ENCODE results near the gene SLC34A3.

The SLC34A3 gene

GRCh38 chr9:137278721-137279711 is 48.3 kb downstream of the SLC34A3 start:
- DNase-seq, result no peak

DNA sequence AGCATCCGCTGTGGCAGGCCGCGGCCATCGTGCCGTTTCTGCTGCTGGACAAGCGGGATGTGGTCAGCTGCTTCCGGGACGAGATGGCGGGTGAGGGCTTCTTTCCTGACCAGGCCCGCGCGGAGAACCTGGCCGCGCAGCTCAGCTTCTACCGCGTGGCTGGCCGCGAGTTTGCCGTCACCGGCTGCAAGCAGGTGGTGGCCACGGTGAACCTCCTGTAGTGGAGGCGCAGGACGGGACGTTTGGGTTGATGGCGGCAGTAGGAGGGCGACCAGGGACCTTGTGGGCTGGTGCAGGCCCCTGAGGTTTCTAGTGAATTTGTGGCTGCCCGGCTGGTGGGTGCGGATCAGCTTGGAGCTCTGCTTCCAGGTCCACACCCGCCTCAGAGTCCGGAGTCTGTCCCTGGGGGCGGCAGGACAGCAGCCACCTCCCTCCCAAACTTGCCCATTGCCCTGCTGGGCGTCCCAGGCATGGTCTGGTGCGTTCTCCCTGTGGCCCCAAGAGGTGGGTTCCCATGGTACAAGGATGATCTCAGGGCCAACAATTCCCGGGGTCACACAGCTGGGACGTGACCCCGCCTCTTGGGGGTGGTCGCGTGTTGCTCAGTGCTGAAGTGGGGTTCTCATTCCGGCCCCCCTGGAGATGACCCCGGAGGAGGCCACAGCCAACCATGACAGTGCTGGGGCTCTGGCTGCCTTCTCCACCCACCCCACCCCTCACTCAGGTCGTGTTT is 49.2 kb downstream of the SLC34A3 start:
- no peak for DNase-seq

- DNase-seq, result no peak
Measured at GRCh38 chr9:137280474-137281344, 50.0 kb downstream of the SLC34A3 start.

DNA sequence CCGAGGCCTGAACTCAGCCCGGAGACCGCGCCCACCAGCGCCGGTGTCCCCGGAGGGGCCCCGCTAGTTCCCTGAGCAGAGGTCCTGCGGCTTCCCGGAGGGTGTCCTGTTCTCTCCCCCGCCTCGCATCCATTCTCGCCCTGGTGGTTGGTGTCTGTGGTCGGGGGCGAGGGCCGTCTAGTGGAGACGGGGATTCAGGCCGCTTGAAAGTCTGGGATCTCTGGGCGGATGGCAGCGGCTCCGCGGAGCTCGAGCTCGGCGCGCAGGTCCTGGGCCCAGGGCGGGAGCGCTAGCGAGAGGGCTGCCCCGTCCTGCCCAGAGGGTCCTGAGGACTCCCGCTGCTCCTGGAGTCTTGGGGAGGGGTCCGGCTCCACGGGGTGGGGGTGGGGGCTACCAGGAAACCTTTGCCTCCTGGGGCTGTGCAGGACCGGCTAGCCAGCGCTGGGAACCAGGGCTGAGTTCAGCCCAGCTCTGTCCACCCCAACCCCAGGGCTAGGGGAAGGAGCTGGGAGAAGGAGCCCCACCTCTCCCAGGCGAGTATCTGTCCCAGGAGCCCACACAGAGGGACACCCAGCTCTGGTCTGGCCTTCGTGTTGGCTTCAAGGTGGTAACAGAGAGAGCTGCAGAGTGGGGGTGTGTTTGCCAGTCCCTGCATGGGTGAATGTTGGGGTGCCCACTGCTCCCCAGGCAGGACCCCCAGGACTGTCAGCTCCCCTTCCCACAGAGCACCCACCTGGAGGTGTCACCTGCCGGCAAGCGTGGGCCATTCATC is 50.8 kb downstream of the SLC34A3 start:
- no peak for DNase-seq
